Activated CD4-positive, alpha-beta memory T cell treated with anti-CD3 and anti-CD28 coated beads for 36 hours (primary cell): ENCODE data around the gene RAD51B. TPM values are rescaled to one million over a fixed set of nuclear protein-coding genes. Genes with fewer than 3 reads are reported as not detected.

Source experiments
- CTCF ChIA-PET: fragments of 350-600 bp; sonication (Branson Sonifier 250); formaldehyde crosslinking; loops from one replicate; lab custom pipeline; 2021; ENCODE audit warnings: antibody characterized with exemption, inconsistent platforms; lab: Charles Lee
- POLR2A ChIA-PET: fragments of 350-600 bp; sonication (Branson Sonifier 250); formaldehyde crosslinking; loops from one replicate; lab custom pipeline; 2021; ENCODE audit warnings: antibody characterized with exemption; lab: Charles Lee
- DNase-seq: peaks from one replicate; pipeline ENCODE4 v3.0.0-alpha.2; 2020
- H3K27ac Mint-ChIP-seq: one replicate; pipeline ENCODE4 v1.8.0; 2021; ENCODE audit warnings: mixed read lengths
- H3K27me3 Mint-ChIP-seq: one replicate; pipeline ENCODE4 v1.8.0; 2021; ENCODE audit warnings: mixed read lengths
- H3K36me3 Mint-ChIP-seq: one replicate; pipeline ENCODE4 v1.8.0; 2021; ENCODE audit warnings: mixed read lengths
- H3K4me1 Mint-ChIP-seq: one replicate; pipeline ENCODE4 v1.8.0; 2021; ENCODE audit warnings: low read depth, mixed read lengths
- H3K4me3 Mint-ChIP-seq: one replicate; pipeline ENCODE4 v1.8.0; 2021; ENCODE audit warnings: mild to moderate bottlenecking, mixed read lengths
- H3K9me3 Mint-ChIP-seq: one replicate; pipeline ENCODE4 v1.8.0; 2021; ENCODE audit warnings: mixed read lengths
- intact Hi-C: fragments of 100-400 bp; cut with micrococcal nuclease; formaldehyde crosslinking; loops from one replicate; pipeline ENCODE4 v1.15.1; 2023
- total RNA-seq, 2 experiments: library from RNA; stranded (reverse); gene quantifications; one replicate each; pipeline ENCODE4 v1.2.3, GENCODE V29; 2021

The RAD51B gene
- total RNA-seq, 2 experiments from 2014 or later: 32.3 to 34.3 TPM

GRCh38 chr14:68734231-68734732 is 914.7 kb downstream of the RAD51B start:
- peak; percentile 68 for DNase-seq
- no peaks in the 10 kb centered on the region for H3K36me3 Mint-ChIP-seq
- H3K9me3 Mint-ChIP-seq: no peaks in the 10 kb centered on the region
- peak overlapping the region; percentile 28 for H3K4me3 Mint-ChIP-seq
- peak overlapping the region; percentile 86 for H3K27ac Mint-ChIP-seq
- ChIA-PET CTCF (interaction anchor here (0.9 kb wide), 1 partner anchor 484 kb away, joined by 3 read pairs; no protein-coding TSS in a partner anchor), POLR2A (interaction anchor here (0.7 to 2.5 kb wide), 7 partner anchors 15 to 251 kb away, joined by 3 to 12 read pairs (median 3); partner anchors contain the start of gene ZFP36L1)
- H3K4me1 Mint-ChIP-seq: peaks cover 35% of the 10 kb centered on the region
- H3K27me3 Mint-ChIP-seq: no peaks in the 10 kb centered on the region
- intact Hi-C loops: loop anchor here (1.0 to 2.0 kb wide), 3 partner anchors 48 to 71 kb away; no protein-coding TSS in a partner anchor

GRCh38 chr14:68735856-68736255 is 916.3 kb downstream of the RAD51B start:
- intact Hi-C loops: loop anchor here (2.0 kb wide), 1 partner anchor 51 kb away; no protein-coding TSS in a partner anchor
- ChIA-PET CTCF (interaction anchor here (0.6 kb wide), 2 partner anchors 53 to 233 kb away, joined by 3 to 4 read pairs; no protein-coding TSS in a partner anchor), POLR2A (interaction anchor here (0.6 to 1.4 kb wide), 2 partner anchors 57 to 162 kb away, joined by 3 to 4 read pairs; partner anchors contain the start of gene ZFP36L1)
- Mint-ChIP-seq H3K27ac (no peak overlapping the region), H3K4me1 (peaks cover 32% of the 10 kb centered on the region), H3K36me3 (no peaks in the 10 kb centered on the region), H3K27me3 (no peaks in the 10 kb centered on the region), H3K9me3 (no peaks in the 10 kb centered on the region), H3K4me3 (no peak overlapping the region)
- no peak for DNase-seq

GRCh38 chr14:68736471-68736871 is 916.9 kb downstream of the RAD51B start:
- no peaks in the 10 kb centered on the region for H3K36me3 Mint-ChIP-seq
- H3K27ac Mint-ChIP-seq: peak overlapping the region; percentile 4
- no peaks in the 10 kb centered on the region for H3K27me3 Mint-ChIP-seq
- DNase-seq: no peak
- intact Hi-C loops: no loop called here
- H3K9me3 Mint-ChIP-seq: peaks cover 5% of the 10 kb centered on the region
- ChIA-PET CTCF (no interaction called here), POLR2A (interaction anchor here (0.7 kb wide), 1 partner anchor 56 kb away, joined by 3 read pairs; no protein-coding TSS in a partner anchor)
- no peak overlapping the region for H3K4me3 Mint-ChIP-seq
- peaks cover 37% of the 10 kb centered on the region for H3K4me1 Mint-ChIP-seq

GRCh38 chr14:68737086-68737485 is 917.5 kb downstream of the RAD51B start:
- intact Hi-C loops: no loop called here
- ChIA-PET POLR2A (interaction anchor here (0.7 kb wide), 1 partner anchor 55 kb away, joined by 3 read pairs; no protein-coding TSS in a partner anchor), CTCF (no interaction called here)
- DNase-seq: no peak
- no peak overlapping the region for H3K4me3 Mint-ChIP-seq
- peaks cover 36% of the 10 kb centered on the region for H3K4me1 Mint-ChIP-seq
- H3K27ac Mint-ChIP-seq: no peak overlapping the region
- no peaks in the 10 kb centered on the region for H3K36me3 Mint-ChIP-seq
- H3K9me3 Mint-ChIP-seq: peaks cover 5% of the 10 kb centered on the region
- no peaks in the 10 kb centered on the region for H3K27me3 Mint-ChIP-seq

- CTCF ChIA-PET: no interaction called here
Measured at GRCh38 chr14:68738559-68738958, 919.0 kb downstream of the RAD51B start.

GRCh38 chr14:68739701-68740100 is 920.1 kb downstream of the RAD51B start:
- no peak for DNase-seq
- Mint-ChIP-seq H3K36me3 (no peaks in the 10 kb centered on the region), H3K27ac (no peak overlapping the region), H3K9me3 (peaks cover 5% of the 10 kb centered on the region), H3K27me3 (no peaks in the 10 kb centered on the region), H3K4me3 (no peak overlapping the region), H3K4me1 (peaks cover 11% of the 10 kb centered on the region)
- CTCF ChIA-PET: no interaction called here
- intact Hi-C loops: no loop called here
- POLR2A ChIA-PET: no interaction called here

More at GRCh38 chr14:68738559-68738958, 919.0 kb downstream of the RAD51B start:
- intact Hi-C loops: no loop called here
- POLR2A ChIA-PET: interaction anchor here (0.6 kb wide), 1 partner anchor 50 kb away, joined by 3 read pairs; no protein-coding TSS in a partner anchor
- no peak for DNase-seq
- H3K4me3 Mint-ChIP-seq: no peak overlapping the region
- H3K27ac Mint-ChIP-seq: no peak overlapping the region
- H3K9me3 Mint-ChIP-seq: peaks cover 5% of the 10 kb centered on the region
- no peaks in the 10 kb centered on the region for H3K36me3 Mint-ChIP-seq
- no peaks in the 10 kb centered on the region for H3K27me3 Mint-ChIP-seq
- H3K4me1 Mint-ChIP-seq: peaks cover 22% of the 10 kb centered on the region

- no peak overlapping the region for H3K4me3 Mint-ChIP-seq
- CTCF ChIA-PET: no interaction called here
- peaks cover 8% of the 10 kb centered on the region for H3K4me1 Mint-ChIP-seq
- DNase-seq: no peak
- no peaks in the 10 kb centered on the region for H3K36me3 Mint-ChIP-seq
- H3K27ac Mint-ChIP-seq: no peak overlapping the region
- intact Hi-C loops: no loop called here
- POLR2A ChIA-PET: no interaction called here
- H3K27me3 Mint-ChIP-seq: no peaks in the 10 kb centered on the region
- H3K9me3 Mint-ChIP-seq: peaks cover 5% of the 10 kb centered on the region
Measured at GRCh38 chr14:68740788-68741476, 921.4 kb downstream of the RAD51B start.

- Mint-ChIP-seq H3K36me3 (no peaks in the 10 kb centered on the region), H3K4me1 (peaks cover 8% of the 10 kb centered on the region), H3K27ac (no peak overlapping the region), H3K4me3 (no peak overlapping the region), H3K27me3 (no peaks in the 10 kb centered on the region), H3K9me3 (peaks cover 5% of the 10 kb centered on the region)
- intact Hi-C loops: no loop called here
- no peak for DNase-seq
- ChIA-PET POLR2A (no interaction called here), CTCF (no interaction called here)
Measured at GRCh38 chr14:68741477-68741791, 921.9 kb downstream of the RAD51B start.

- peaks cover 8% of the 10 kb centered on the region for H3K4me1 Mint-ChIP-seq
- intact Hi-C loops: no loop called here
- H3K4me3 Mint-ChIP-seq: no peak overlapping the region
- H3K27me3 Mint-ChIP-seq: no peaks in the 10 kb centered on the region
- DNase-seq: no peak
- peaks cover 5% of the 10 kb centered on the region for H3K9me3 Mint-ChIP-seq
- H3K27ac Mint-ChIP-seq: no peak overlapping the region
- CTCF ChIA-PET: no interaction called here
- H3K36me3 Mint-ChIP-seq: no peaks in the 10 kb centered on the region
- POLR2A ChIA-PET: no interaction called here
Measured at GRCh38 chr14:68741839-68742470, 922.4 kb downstream of the RAD51B start.

- intact Hi-C loops: no loop called here
- Mint-ChIP-seq H3K27ac (no peak overlapping the region), H3K36me3 (no peaks in the 10 kb centered on the region), H3K4me1 (peaks cover 5% of the 10 kb centered on the region), H3K27me3 (no peaks in the 10 kb centered on the region), H3K9me3 (peaks cover 5% of the 10 kb centered on the region), H3K4me3 (no peak overlapping the region)
- DNase-seq: no peak
- CTCF ChIA-PET: interaction anchor here (1.0 to 1.2 kb wide), 2 partner anchors 26 to 27 kb away, joined by 3 read pairs; no protein-coding TSS in a partner anchor
- POLR2A ChIA-PET: no interaction called here
Measured at GRCh38 chr14:68744613-68745012, 925.0 kb downstream of the RAD51B start.

- CTCF ChIA-PET: no interaction called here
- Mint-ChIP-seq H3K27me3 (no peaks in the 10 kb centered on the region), H3K27ac (no peak overlapping the region), H3K36me3 (no peaks in the 10 kb centered on the region), H3K4me1 (no peaks in the 10 kb centered on the region), H3K9me3 (no peaks in the 10 kb centered on the region), H3K4me3 (no peak overlapping the region)
- intact Hi-C loops: no loop called here
- DNase-seq: no peak
- POLR2A ChIA-PET: no interaction called here
Measured at GRCh38 chr14:68747393-68747792, 927.8 kb downstream of the RAD51B start.

- POLR2A ChIA-PET: no interaction called here
- no peak overlapping the region for H3K4me3 Mint-ChIP-seq
- H3K9me3 Mint-ChIP-seq: no peaks in the 10 kb centered on the region
- CTCF ChIA-PET: no interaction called here
- intact Hi-C loops: no loop called here
- no peak for DNase-seq
- no peaks in the 10 kb centered on the region for H3K27me3 Mint-ChIP-seq
- no peak overlapping the region for H3K27ac Mint-ChIP-seq
- H3K36me3 Mint-ChIP-seq: no peaks in the 10 kb centered on the region
- H3K4me1 Mint-ChIP-seq: no peaks in the 10 kb centered on the region
Measured at GRCh38 chr14:68748260-68748659, 928.7 kb downstream of the RAD51B start.
